Measurements from ENCODE around the gene ID2. TPM values are rescaled to one million over a fixed set of nuclear protein-coding genes. Genes with fewer than 3 reads are reported as not detected.
A peak's percentile ranks its signal among the peaks of the same experiment; 100 is the strongest.

Gene ID2
- total and polyA plus RNA-seq, 2 of the 13 experiments (the other 11 are each of a cell fraction or from before 2014, with no cell fraction given) = 214 to 719 TPM

DNA sequence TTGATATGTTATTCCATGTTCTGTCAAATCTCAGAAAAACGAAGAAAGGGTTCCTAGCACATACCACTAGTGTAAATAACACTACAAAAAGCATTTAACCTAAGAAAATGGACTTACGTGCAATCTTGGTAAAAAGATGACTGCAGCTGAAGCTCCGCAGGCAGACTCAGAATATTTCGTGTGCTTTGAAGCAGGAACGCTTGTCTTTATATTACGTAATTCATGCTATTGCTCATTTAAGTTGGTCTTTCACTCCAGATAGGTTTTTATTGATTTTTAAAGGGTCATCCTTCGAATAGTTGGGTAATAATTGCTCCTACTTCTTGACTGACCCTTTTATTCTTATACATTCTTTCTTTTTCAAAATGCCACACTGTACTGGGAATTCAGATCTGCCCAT is 44.0 kb downstream of the ID2 start:
- in situ Hi-C loops (cut with HindIII; ENCODE audit: extremely low pct_ligation_motif_present, low pct_unique_long_range_greater_than_20kb) = no loop called here
- Histone ChIP-seq H3K79me2 (ENCODE audit: insufficient read depth, low read length) (no peaks in the 10 kb centered on the region), H3K4me1 (ENCODE audit: insufficient read depth, low read length) (no peaks in the 10 kb centered on the region), H3K36me3 (replicated peaks in 1 of 2; ENCODE audit: control insufficient read depth in 1 of 2, insufficient read depth in 2 of 2, low read length in 2 of 2) (peaks cover 1 to 19% of the 10 kb centered on the region in 2 experiments; a peak in 3 of 5 replicates), H3K4me2 (ENCODE audit: low read depth, low read length) (no peak overlapping the region), H3K27ac (ENCODE audit: extremely low read length, insufficient read depth, low read length) (no peak overlapping the region), H3K4me3 (replicated peaks in 1 of 3; ENCODE audit: insufficient read depth in 1 of 3, low read depth in 2 of 3, low read length in 3 of 3) (no peak overlapping the region), H4K20me1 (ENCODE audit: insufficient read depth, low read length) (no peaks in the 10 kb centered on the region), H3K9ac (ENCODE audit: insufficient read depth, low read depth, low read length) (no peak overlapping the region), H2AFZ (ENCODE audit: low read length) (no peak overlapping the region), H3K27me3 (ENCODE audit: control insufficient read depth in 1 of 2, insufficient read depth in 2 of 2, low read length in 2 of 2) (no peaks in the 10 kb centered on the region), H3K9me3 (ENCODE audit: low read length) (no peaks in the 10 kb centered on the region)
- TF ChIP-seq CEBPB (IDR thresholded peaks at IDR 0.05; ENCODE audit: borderline replicate concordance, low read depth, low read length) (peak; percentile 74), PRMT3 (CRISPR knock-in tag; IDR thresholded peaks at IDR 0.05; ENCODE audit: borderline replicate concordance, low read depth) (no peak)
- WGBS (ENCODE audit: low lambda C conversion rate) = 75% methylated on average over 7 of the region's 7 CpGs
- no peak for ATAC-seq
- no peak for DNase-seq (ENCODE audit: low spot score)
- FAIRE-seq = no peak
- ChIA-PET CTCF (ENCODE audit: low intra/inter-chr PET ratio, low total read pairs) (no interaction called here), POLR2A (no interaction called here)
- BruUV-seq (replicated peaks) = no TSS peak
- intact Hi-C loops (cut with micrococcal nuclease; ENCODE audit: unreplicated experiment) = no loop called here

DNA sequence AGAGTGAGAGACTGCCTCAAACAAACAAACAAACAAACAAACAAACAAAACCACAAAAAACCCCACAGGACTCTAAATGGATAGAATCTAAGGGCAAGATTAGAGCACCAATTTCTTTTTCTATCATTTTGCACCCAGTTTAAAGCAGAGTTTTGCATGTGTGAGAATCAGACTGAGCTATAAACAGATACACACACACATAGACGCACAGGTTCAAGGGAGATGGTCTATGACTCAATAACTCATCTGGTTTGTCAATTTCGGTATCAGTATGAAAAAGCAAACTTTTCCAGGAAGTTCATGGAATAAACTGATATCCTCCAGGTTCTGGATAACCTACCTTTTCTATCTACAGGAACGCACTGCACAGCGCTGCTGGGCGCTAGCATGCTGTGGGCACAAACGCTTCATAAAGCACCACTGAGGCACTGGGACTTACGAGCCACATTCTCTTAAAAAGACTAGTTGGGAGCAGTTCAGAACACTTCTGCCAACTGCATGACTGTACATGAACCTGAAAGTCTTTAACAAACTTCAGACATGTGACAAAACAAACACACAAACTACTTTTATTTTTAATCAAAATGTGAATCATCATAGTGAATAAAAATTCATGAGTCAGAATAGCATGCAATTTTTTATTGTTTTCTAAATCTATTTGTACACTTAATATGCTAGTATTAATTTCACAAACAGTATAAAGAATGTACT is 46.6 kb downstream of the ID2 start:
- Histone ChIP-seq H3K36me3 (replicated peaks in 1 of 2; ENCODE audit: control insufficient read depth in 1 of 2, insufficient read depth in 2 of 2, low read length in 2 of 2) (peaks cover 13 to 40% of the 10 kb centered on the region in 2 experiments), H3K27me3 (ENCODE audit: control insufficient read depth in 1 of 2, insufficient read depth in 2 of 2, low read length in 2 of 2) (no peaks in the 10 kb centered on the region), H3K4me3 (replicated peaks in 1 of 3; ENCODE audit: insufficient read depth in 1 of 3, low read depth in 2 of 3, low read length in 3 of 3) (no peak overlapping the region), H3K9ac (ENCODE audit: insufficient read depth, low read depth, low read length) (no peak overlapping the region), H3K9me3 (ENCODE audit: low read length) (no peaks in the 10 kb centered on the region), H3K4me2 (ENCODE audit: low read depth, low read length) (no peak overlapping the region), H3K79me2 (ENCODE audit: insufficient read depth, low read length) (no peaks in the 10 kb centered on the region), H3K4me1 (ENCODE audit: insufficient read depth, low read length) (no peaks in the 10 kb centered on the region), H2AFZ (ENCODE audit: low read length) (no peak overlapping the region), H3K27ac (ENCODE audit: extremely low read length, insufficient read depth, low read length) (no peak overlapping the region), H4K20me1 (ENCODE audit: insufficient read depth, low read length) (no peaks in the 10 kb centered on the region)
- intact Hi-C loops (cut with micrococcal nuclease; ENCODE audit: unreplicated experiment) = no loop called here
- TF ChIP-seq ZNF10 (CRISPR knock-in tag; IDR thresholded peaks at IDR 0.05; ENCODE audit: borderline replicate concordance, low read depth) = no peak
- no peak for TF ChIP-seq SP5 (CRISPR knock-in tag; IDR thresholded peaks at IDR 0.05; ENCODE audit: borderline replicate concordance, low read depth)
- TF ChIP-seq ZNF430 (CRISPR knock-in tag; IDR thresholded peaks at IDR 0.05) = no peak
- TF ChIP-seq, protein P1, sequence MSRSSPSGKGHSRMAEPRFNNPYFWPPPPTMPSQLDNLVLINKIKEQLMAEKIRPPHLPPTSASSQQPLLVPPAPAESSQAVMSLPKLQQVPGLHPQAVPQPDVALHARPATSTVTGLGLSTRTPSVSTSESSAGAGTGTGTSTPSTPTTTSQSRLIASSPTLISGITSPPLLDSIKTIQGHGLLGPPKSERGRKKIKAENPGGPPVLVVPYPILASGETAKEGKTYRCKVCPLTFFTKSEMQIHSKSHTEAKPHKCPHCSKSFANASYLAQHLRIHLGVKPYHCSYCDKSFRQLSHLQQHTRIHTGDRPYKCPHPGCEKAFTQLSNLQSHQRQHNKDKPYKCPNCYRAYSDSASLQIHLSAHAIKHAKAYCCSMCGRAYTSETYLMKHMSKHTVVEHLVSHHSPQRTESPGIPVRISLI (CRISPR knock-in tag; IDR thresholded peaks at IDR 0.05; ENCODE audit: borderline replicate concordance) = no peak
- TF ChIP-seq ZNF572 (CRISPR knock-in tag; IDR thresholded peaks at IDR 0.05) = no peak
- ATAC-seq (no peak), FAIRE-seq (no peak), DNase-seq (ENCODE audit: low spot score) (no peak)
- WGBS (ENCODE audit: low lambda C conversion rate) = 97% methylated on average over 7 of the region's 7 CpGs
- ChIA-PET CTCF (ENCODE audit: low intra/inter-chr PET ratio, low total read pairs) (no interaction called here), POLR2A (no interaction called here)
- no TSS peak for BruUV-seq (replicated peaks)
- in situ Hi-C loops (cut with HindIII; ENCODE audit: extremely low pct_ligation_motif_present, low pct_unique_long_range_greater_than_20kb) = no loop called here

All from HepG2 (cell line).